Measurements from ENCODE around the gene DNAH5. TPM values are rescaled to one million over a fixed set of nuclear protein-coding genes. Genes with fewer than 3 reads are reported as not detected.

DNAH5 gene
- total and polyA plus RNA-seq, 8 donors: 0.61 to 9.8 (median 2.7) TPM

DNA sequence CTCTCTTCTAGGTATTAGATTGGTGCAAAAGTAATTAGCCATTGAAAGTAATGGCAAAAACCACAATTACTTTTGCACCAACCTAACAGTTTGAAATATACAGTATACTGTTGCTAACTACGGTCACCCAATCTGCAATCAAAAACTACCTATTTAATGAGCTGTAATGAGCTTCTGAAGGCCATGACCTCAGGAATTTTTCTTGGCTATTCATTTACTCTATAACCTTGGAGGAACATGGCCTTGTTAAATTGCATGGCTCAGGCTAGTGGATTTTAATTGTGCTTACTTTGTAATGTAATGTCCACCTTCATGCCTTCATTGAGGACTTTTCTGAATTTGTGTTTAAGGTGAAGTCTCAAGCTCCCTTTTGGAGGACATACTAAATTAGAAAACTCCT, 24.7 kb downstream of the DNAH5 start:
- ATAC-seq: no peak
- no peaks in the 10 kb centered on the region for H3K27me3 ChIP-seq
- DNase-seq: no peak
- no peaks in the 10 kb centered on the region for H3K36me3 ChIP-seq
- TF ChIP-seq, protein P1, sequence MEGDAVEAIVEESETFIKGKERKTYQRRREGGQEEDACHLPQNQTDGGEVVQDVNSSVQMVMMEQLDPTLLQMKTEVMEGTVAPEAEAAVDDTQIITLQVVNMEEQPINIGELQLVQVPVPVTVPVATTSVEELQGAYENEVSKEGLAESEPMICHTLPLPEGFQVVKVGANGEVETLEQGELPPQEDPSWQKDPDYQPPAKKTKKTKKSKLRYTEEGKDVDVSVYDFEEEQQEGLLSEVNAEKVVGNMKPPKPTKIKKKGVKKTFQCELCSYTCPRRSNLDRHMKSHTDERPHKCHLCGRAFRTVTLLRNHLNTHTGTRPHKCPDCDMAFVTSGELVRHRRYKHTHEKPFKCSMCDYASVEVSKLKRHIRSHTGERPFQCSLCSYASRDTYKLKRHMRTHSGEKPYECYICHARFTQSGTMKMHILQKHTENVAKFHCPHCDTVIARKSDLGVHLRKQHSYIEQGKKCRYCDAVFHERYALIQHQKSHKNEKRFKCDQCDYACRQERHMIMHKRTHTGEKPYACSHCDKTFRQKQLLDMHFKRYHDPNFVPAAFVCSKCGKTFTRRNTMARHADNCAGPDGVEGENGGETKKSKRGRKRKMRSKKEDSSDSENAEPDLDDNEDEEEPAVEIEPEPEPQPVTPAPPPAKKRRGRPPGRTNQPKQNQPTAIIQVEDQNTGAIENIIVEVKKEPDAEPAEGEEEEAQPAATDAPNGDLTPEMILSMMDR (IDR thresholded peaks at IDR 0.05): no peak
- intact Hi-C loops (cut with DNase I): no loop called here
- H3K27ac ChIP-seq: no peak overlapping the region
- H3K4me1 ChIP-seq: no peaks in the 10 kb centered on the region
- no peaks in the 10 kb centered on the region for H3K9me3 ChIP-seq
- no peak overlapping the region for H3K4me3 ChIP-seq

DNA sequence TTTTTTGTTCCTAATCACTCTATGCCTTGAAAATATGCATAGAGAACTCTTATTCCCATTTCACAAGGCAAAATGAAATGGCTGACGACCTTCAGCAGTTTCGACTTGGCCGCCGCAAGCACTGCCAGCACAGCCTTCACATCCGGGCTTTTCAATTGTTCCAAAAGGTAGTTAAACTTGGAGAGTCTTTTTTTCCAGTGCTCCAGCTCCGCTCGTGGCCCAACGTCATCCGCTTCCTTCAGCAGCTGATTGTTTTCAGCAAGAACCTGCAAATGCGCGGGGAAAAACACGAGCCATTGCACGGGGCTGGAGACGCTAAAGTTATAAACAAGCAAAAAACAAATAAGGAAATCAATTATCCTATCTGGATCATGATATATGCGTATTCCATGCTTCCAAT, 25.4 kb downstream of the DNAH5 start:
- ATAC-seq: no peak
- TF ChIP-seq, protein P1 (IDR thresholded peaks at IDR 0.05): no peak
- H3K36me3 ChIP-seq: no peaks in the 10 kb centered on the region
- H3K4me1 ChIP-seq: no peaks in the 10 kb centered on the region
- H3K27me3 ChIP-seq: no peaks in the 10 kb centered on the region
- no peaks in the 10 kb centered on the region for H3K9me3 ChIP-seq
- H3K27ac ChIP-seq: no peak overlapping the region
- DNase-seq: no peak
- intact Hi-C loops (cut with DNase I): no loop called here
- H3K4me3 ChIP-seq: no peak overlapping the region

DNA sequence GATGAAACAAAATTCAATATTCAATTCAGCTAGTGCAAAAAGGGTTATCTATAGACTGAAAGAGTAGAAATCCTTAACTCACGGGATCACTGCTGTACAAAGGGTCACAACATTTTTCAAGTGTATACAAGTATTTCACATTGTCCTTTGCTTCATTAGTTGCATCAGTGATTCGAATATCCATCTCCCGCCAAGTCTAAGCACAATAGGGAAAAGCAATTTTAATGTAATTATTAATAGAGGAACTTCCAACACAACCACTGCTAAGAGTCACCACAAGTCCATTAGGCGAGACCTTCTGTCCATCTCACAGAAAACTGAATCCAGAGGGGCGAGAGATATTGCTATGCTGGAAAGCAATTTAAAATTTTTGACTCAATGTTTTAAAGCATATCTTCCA, 27.4 kb downstream of the DNAH5 start:
- ATAC-seq (no peak), DNase-seq (no peak)
- Histone ChIP-seq H3K27me3 (no peaks in the 10 kb centered on the region), H3K27ac (no peak overlapping the region), H3K9me3 (no peaks in the 10 kb centered on the region), H3K4me1 (no peaks in the 10 kb centered on the region), H3K36me3 (no peaks in the 10 kb centered on the region), H3K4me3 (no peak overlapping the region)
- intact Hi-C loops (cut with DNase I): no loop called here
- TF ChIP-seq, protein P1 (IDR thresholded peaks at IDR 0.05): no peak

DNA sequence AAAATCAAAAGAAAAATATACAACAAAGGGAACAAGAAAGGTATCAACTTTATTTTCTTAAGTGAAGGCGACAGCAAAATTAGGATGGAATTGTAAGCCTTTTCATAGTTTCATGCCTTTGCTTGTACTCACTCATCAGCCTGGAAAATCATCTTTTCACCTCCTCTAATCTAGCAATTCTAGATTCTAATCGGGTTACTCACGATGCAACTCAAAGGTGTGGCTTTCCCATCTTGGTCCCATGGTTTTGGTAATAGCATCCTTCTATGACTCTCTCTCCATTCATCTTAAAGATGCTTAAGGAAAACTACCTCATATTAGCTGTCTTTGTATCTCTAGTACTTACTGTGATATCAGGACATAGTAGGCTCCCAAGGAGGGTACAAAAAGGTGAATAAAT, 30.5 kb downstream of the DNAH5 start:
- TF ChIP-seq, protein P1 (IDR thresholded peaks at IDR 0.05): no peak
- DNase-seq (no peak), ATAC-seq (no peak)
- no peaks in the 10 kb centered on the region for H3K9me3 ChIP-seq
- H3K4me3 ChIP-seq: no peak overlapping the region
- no peaks in the 10 kb centered on the region for H3K36me3 ChIP-seq
- H3K27ac ChIP-seq: no peak overlapping the region
- no peaks in the 10 kb centered on the region for H3K4me1 ChIP-seq
- H3K27me3 ChIP-seq: no peaks in the 10 kb centered on the region
- intact Hi-C loops (cut with DNase I): no loop called here

DNA sequence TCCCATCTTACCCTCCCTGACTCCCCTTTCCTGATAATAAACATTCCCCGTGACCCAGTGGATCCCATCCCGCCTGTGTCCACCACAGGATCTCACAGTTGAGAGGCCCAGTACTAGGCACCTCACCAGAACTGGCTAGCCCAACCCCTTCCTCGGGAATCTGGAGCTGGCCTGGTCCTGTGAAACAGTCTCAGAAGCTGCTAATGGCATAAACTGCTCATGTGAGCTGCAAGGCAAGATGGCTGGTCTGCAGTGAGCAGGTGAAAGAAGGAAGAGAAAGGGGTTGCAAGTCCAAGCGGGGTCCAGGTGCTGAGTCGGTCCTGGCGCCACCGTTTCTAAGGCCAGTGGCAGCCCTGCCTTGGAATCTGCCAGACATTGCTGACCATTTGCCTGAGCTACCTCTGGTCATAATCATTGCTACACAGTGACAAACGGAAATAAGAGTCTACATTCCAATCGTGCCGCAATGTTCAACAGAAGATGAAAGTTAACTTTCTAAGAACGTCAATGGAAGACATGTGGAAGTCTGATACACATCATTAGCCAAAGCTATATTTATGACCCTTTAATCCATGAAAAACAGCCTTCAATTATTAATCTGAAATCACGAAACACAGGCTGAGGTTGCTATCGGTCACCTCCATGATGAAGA, 33.7 kb downstream of the DNAH5 start:
- no peaks in the 10 kb centered on the region for H3K27me3 ChIP-seq
- no peaks in the 10 kb centered on the region for H3K9me3 ChIP-seq
- DNase-seq: no peak
- no peak overlapping the region for H3K27ac ChIP-seq
- intact Hi-C loops (cut with DNase I): no loop called here
- no peak overlapping the region for H3K4me3 ChIP-seq
- TF ChIP-seq, protein P1 (IDR thresholded peaks at IDR 0.05): no peak
- no peak for ATAC-seq
- H3K4me1 ChIP-seq: no peaks in the 10 kb centered on the region
- H3K36me3 ChIP-seq: no peaks in the 10 kb centered on the region

Measured in left lung (tissue), 10 donors.